Transverse colon (tissue), 4 donors: ENCODE measurements around the gene AIRE. TPM values are rescaled to one million over a fixed set of nuclear protein-coding genes. Genes with fewer than 3 reads are reported as not detected.

Experiments used
- DNase-seq: peaks from one replicate; pipeline ENCODE4 v3.0.0-alpha.2; 2019
- H3K27ac ChIP-seq, 4 donors: fragments of 200-600 bp; sonication (generic); 2 replicates each; pipeline ENCODE4 v1.5.1; 2016 to 2018; ENCODE audit warnings: inconsistent platforms in 4 of 4
- H3K27me3 ChIP-seq: fragments of 200-600 bp; sonication (generic); 2 replicates; pipeline ENCODE4 v1.5.1; 2017; ENCODE audit warnings: inconsistent platforms
- H3K36me3 ChIP-seq, 4 donors: fragments of 200-600 bp; sonication (generic); 2 replicates each; pipeline ENCODE4 v1.5.1; 2017 to 2019; ENCODE audit warnings: inconsistent platforms in 4 of 4
- H3K4me1 ChIP-seq, 4 donors: fragments of 200-600 bp; sonication (generic); 2 replicates each; pipeline ENCODE4 v1.5.1; 2017 to 2020; ENCODE audit warnings: inconsistent platforms in 4 of 4
- H3K4me3 ChIP-seq, 4 donors: fragments of 200-600 bp; sonication (generic); 1 replicate in 1 of 4; 2 replicates in 3 of 4; pipeline versions ENCODE4 v1.5.1 to v1.6.1; 2017 to 2019; ENCODE audit warnings: inconsistent platforms in 4 of 4
- H3K9me3 ChIP-seq, 2 donors: fragments of 200-600 bp; sonication (generic); 2 replicates each; pipeline ENCODE4 v1.5.1; 2017 to 2019; ENCODE audit warnings: inconsistent platforms in 2 of 2
- CTCF ChIP-seq, 5 experiments: fragments of 200-600 bp in 3 of 5; fragments of 450-650 bp in 2 of 5; sonication (generic) in 3 of 5; IDR thresholded peaks; 1 replicate in 2 of 5; 2 replicates in 3 of 5; pipeline ENCODE4 v1.5.1; 2016 to 2017; ENCODE audit warnings: antibody characterized with exemption in 5 of 5, inconsistent platforms in 3 of 5, mild to moderate bottlenecking in 2 of 5, moderate library complexity in 1 of 5
- EP300 ChIP-seq: sonication (generic); formaldehyde crosslinking; IDR thresholded peaks from one replicate; pipeline ENCODE4 v1.6.1; 2017; ENCODE audit warnings: antibody characterized with exemption, low read depth
- POLR2A ChIP-seq: fragments of 450-650 bp; IDR thresholded peaks from one replicate; pipeline ENCODE4 v1.6.1; 2016; ENCODE audit warnings: antibody characterized with exemption, mild to moderate bottlenecking, moderate library complexity
- POLR2AphosphoS5 ChIP-seq, 3 donors: sonication (generic); formaldehyde crosslinking; IDR thresholded peaks; one replicate each; pipeline ENCODE4 v1.6.1; 2016; ENCODE audit warnings: antibody characterized with exemption in 3 of 3
- WGBS, 2 donors: methylation state at CpG; one replicate each; pipeline ENCODE4 v1.1.5; 2018; ENCODE audit warnings: low coverage in 1 of 2; 5-methylcytosine and 5-hydroxymethylcytosine counted together
- in situ Hi-C, 4 donors: fragments of 200-750 bp; cut with MboI; loops; one replicate each; pipeline versions ENCODE4 v1.15.0 to v1.15.1; 2017; ENCODE audit warnings: low sequenced_read_pairs in 3 of 4, low pct_ligation_motif_present in 1 of 4, low pct_unique_long_range_greater_than_20kb in 1 of 4
- intact Hi-C: fragments of 100-400 bp; cut with DNase I; formaldehyde crosslinking; loops from one replicate; pipeline ENCODE4 v1.15.1; 2023; ENCODE audit warnings: low total_unique reads
- total RNA-seq, 4 donors: library from RNA; depleted of rRNA; stranded (reverse); fragments of >200 nt; gene quantifications; one replicate each; pipeline ENCODE4 v1.1.0, GENCODE V29; 2016

AIRE gene
- total RNA-seq, 4 donors from 2014 or later = not detected

- Histone ChIP-seq H3K4me3 (no peak overlapping the region), H3K4me1 (no peaks in the 10 kb centered on the region), H3K27ac (no peak overlapping the region), H3K27me3 (no peaks in the 10 kb centered on the region), H3K9me3 (no peaks in the 10 kb centered on the region), H3K36me3 (no peaks in the 10 kb centered on the region)
- intact Hi-C loops = no loop called here
- DNase-seq = peak; percentile 32
- TF ChIP-seq EP300 (no peak), CTCF (IDR thresholded peaks at IDR 0.05) (peak in 2 of 5 experiments; percentile 12 to 25), POLR2AphosphoS5 (IDR thresholded peaks at IDR 0.05) (no peak), POLR2A (no peak)
- in situ Hi-C loops = loop anchor here in 1 of 4 donors (25.0 kb wide), 3 partner anchors 95 to 230 kb away; partner anchors contain the start of genes LRRC3 and TRPM2
- WGBS, 2 donors = 73% methylated on average over 19 of the region's 19 CpGs; no CpG with 5 or more reads in 1 of the 2 donors
Measured at GRCh38 chr21:44267655-44268142, 18.0 kb upstream of the AIRE start.

DNA sequence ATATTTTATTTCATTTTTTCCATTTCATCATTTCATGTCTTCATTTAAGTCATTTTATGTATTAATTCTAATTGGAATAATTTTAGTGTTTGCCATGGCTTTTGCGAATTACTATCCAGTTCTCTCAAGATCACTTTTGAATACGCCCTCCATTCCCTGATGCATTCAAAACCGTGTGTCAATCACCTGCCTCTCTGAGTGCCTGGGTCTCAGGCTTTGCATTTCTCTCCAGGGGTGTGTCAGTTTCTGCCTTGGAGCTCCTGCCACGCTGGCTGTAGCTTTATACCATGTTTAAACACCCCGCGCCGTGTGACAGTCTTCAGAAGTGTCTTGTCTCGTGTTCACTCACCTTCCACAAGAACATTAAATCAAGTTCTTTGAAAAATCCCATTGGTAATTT, 16.6 kb upstream of the AIRE start:
- no peak for DNase-seq
- TF ChIP-seq EP300 = no peak
- TF ChIP-seq CTCF (IDR thresholded peaks at IDR 0.05) = no peak
- TF ChIP-seq POLR2AphosphoS5 (IDR thresholded peaks at IDR 0.05) = no peak
- TF ChIP-seq POLR2A = no peak
- no peaks in the 10 kb centered on the region for H3K9me3 ChIP-seq
- no peak overlapping the region for H3K4me3 ChIP-seq
- no peaks in the 10 kb centered on the region for H3K4me1 ChIP-seq
- no peak overlapping the region for H3K27ac ChIP-seq
- intact Hi-C loops (no loop called here), in situ Hi-C loops (loop anchor here in 1 of 4 donors (25.0 kb wide), 3 partner anchors 93 to 232 kb away; partner anchors contain the start of genes LRRC3 and TRPM2)
- H3K27me3 ChIP-seq = no peaks in the 10 kb centered on the region
- WGBS, 2 donors = 83 to 84% methylated on average over 8 of the region's 8 CpGs
- H3K36me3 ChIP-seq = no peaks in the 10 kb centered on the region

GRCh38 chr21:44271558-44272283, 14.0 kb upstream of the AIRE start:
- Histone ChIP-seq H3K4me1 (no peaks in the 10 kb centered on the region), H3K4me3 (no peak overlapping the region), H3K27ac (no peak overlapping the region), H3K9me3 (no peaks in the 10 kb centered on the region), H3K27me3 (no peaks in the 10 kb centered on the region), H3K36me3 (no peaks in the 10 kb centered on the region)
- TF ChIP-seq EP300 = no peak
- TF ChIP-seq POLR2A = no peak
- TF ChIP-seq CTCF (IDR thresholded peaks at IDR 0.05) = no peak
- TF ChIP-seq POLR2AphosphoS5 (IDR thresholded peaks at IDR 0.05) = no peak
- in situ Hi-C loops (loop anchor here in 1 of 4 donors (25.0 kb wide), 3 partner anchors 91 to 234 kb away; partner anchors contain the start of genes LRRC3 and TRPM2), intact Hi-C loops (no loop called here)
- 86 to 100% methylated on average over 1 to 16 of the region's 18 CpGs for WGBS, 2 donors
- no peak for DNase-seq

GRCh38 chr21:44272284-44272858, 13.3 kb upstream of the AIRE start:
- H3K9me3 ChIP-seq = no peaks in the 10 kb centered on the region
- in situ Hi-C loops (loop anchor here in 1 of 4 donors (25.0 kb wide), 3 partner anchors 90 to 235 kb away; partner anchors contain the start of genes LRRC3 and TRPM2), intact Hi-C loops (no loop called here)
- WGBS, 2 donors = 79% methylated on average over 18 of the region's 18 CpGs; no CpG with 5 or more reads in 1 of the 2 donors
- no peaks in the 10 kb centered on the region for H3K27me3 ChIP-seq
- TF ChIP-seq EP300 (no peak), POLR2A (no peak), POLR2AphosphoS5 (IDR thresholded peaks at IDR 0.05) (no peak), CTCF (IDR thresholded peaks at IDR 0.05) (no peak)
- no peak for DNase-seq
- no peak overlapping the region for H3K27ac ChIP-seq
- H3K4me1 ChIP-seq = no peaks in the 10 kb centered on the region
- no peaks in the 10 kb centered on the region for H3K36me3 ChIP-seq
- no peak overlapping the region for H3K4me3 ChIP-seq
